ENCODE measurements around the gene TBL3. TPM values are rescaled to one million over a fixed set of nuclear protein-coding genes. Genes with fewer than 3 reads are reported as not detected.
A peak's percentile ranks its signal among the peaks of the same experiment; 100 is the strongest.

The TBL3 gene
- total and polyA plus RNA-seq, 9 of the 15 experiments (the other 6 are each of a cell fraction or from before 2014, with no cell fraction given) = 0.97 to 117 (median 24.5) TPM

DNA sequence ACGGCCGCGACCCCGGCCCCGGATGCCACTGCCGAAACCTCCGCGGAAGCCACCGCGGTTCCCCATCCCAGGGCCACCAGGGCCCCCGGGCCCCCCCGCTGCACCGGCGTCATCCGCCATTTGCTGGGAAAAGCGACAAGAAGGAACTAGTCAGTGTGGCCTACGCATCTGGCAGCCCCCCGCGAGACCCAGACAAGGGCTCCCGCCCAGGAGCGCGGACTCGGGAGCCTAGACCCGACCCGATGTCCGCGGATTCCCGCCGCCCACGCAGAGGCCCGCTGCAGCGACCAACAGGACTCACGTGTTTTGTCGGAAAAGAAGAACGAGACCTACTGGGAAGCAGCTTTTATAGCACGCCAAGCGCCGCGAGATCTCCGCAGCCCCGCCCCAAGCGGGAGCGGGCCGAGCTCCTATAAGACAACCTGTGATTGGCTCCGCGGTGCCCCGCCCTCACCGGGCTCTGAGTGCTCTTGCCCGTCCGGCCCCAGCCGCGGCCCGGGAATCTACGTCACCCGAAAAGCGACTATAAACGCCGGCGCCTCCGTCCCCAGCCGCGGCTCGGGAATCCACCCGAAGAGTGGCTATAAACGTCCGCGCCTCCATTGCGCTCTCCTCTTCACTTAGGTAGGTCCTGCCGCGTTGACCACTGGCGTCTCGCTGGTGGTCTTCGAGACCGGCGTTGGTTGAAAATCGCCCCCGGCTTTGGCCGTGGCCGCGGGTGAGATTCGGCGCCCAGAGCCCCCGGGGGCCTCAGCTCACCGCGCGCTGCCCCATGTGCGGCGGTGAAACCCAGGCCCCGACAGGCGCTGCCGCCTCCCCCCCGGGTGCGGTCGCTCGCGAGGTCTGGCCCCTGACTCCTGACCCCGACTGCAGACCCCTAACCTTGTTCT lies 7.1 kb upstream of the TBL3 start, which contains the start of gene RPS2 (continued):
- TF ChIP-seq, protein P1, sequence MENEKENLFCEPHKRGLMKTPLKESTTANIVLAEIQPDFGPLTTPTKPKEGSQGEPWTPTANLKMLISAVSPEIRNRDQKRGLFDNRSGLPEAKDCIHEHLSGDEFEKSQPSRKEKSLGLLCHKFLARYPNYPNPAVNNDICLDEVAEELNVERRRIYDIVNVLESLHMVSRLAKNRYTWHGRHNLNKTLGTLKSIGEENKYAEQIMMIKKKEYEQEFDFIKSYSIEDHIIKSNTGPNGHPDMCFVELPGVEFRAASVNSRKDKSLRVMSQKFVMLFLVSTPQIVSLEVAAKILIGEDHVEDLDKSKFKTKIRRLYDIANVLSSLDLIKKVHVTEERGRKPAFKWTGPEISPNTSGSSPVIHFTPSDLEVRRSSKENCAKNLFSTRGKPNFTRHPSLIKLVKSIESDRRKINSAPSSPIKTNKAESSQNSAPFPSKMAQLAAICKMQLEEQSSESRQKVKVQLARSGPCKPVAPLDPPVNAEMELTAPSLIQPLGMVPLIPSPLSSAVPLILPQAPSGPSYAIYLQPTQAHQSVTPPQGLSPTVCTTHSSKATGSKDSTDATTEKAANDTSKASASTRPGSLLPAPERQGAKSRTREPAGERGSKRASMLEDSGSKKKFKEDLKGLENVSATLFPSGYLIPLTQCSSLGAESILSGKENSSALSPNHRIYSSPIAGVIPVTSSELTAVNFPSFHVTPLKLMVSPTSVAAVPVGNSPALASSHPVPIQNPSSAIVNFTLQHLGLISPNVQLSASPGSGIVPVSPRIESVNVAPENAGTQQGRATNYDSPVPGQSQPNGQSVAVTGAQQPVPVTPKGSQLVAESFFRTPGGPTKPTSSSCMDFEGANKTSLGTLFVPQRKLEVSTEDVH (IDR thresholded peaks at IDR 0.05; ENCODE audit: low read depth, partially characterized antibody) = peak; percentile 64
- no peak for TF ChIP-seq RAD21 (CRISPR knock-in tag; conservative IDR thresholded peaks at IDR 0.05 in 1 of 2, IDR thresholded peaks at IDR 0.05 in 1 of 2)
- TF ChIP-seq PRMT5 (CRISPR knock-in tag; IDR thresholded peaks at IDR 0.05) = no peak
- TF ChIP-seq, protein P2, sequence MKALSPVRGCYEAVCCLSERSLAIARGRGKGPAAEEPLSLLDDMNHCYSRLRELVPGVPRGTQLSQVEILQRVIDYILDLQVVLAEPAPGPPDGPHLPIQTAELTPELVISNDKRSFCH (CRISPR knock-in tag; IDR thresholded peaks at IDR 0.05) = no peak
- TF ChIP-seq, protein P2 (tag; IDR thresholded peaks at IDR 0.05) = peak; percentile 46; the same call in 1 of the 2 replicates
- TF ChIP-seq JUN (IDR thresholded peaks at IDR 0.05; ENCODE audit: borderline replicate concordance, low read depth, low read length) = peak; percentile 53; the same call in 1 of the 2 replicates
- TF ChIP-seq JUN (CRISPR knock-in tag; IDR thresholded peaks at IDR 0.05; ENCODE audit: borderline replicate concordance) = no peak; the same call in 1 of the 2 replicates
- TF ChIP-seq, protein P3, sequence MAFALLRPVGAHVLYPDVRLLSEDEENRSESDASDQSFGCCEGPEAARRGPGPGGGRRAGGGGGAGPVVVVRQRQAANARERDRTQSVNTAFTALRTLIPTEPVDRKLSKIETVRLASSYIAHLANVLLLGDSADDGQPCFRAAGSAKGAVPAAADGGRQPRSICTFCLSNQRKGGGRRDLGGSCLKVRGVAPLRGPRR (CRISPR knock-in tag; IDR thresholded peaks at IDR 0.05) = no peak
- 0 out of 2 replicates have a peak, but pooled peaks have one; percentile 10 for TF ChIP-seq CBFA2T3 (IDR thresholded peaks at IDR 0.05)
- TF ChIP-seq TFAM (CRISPR knock-in tag; conservative IDR thresholded peaks at IDR 0.05) = no peak
- TF ChIP-seq, protein P4, sequence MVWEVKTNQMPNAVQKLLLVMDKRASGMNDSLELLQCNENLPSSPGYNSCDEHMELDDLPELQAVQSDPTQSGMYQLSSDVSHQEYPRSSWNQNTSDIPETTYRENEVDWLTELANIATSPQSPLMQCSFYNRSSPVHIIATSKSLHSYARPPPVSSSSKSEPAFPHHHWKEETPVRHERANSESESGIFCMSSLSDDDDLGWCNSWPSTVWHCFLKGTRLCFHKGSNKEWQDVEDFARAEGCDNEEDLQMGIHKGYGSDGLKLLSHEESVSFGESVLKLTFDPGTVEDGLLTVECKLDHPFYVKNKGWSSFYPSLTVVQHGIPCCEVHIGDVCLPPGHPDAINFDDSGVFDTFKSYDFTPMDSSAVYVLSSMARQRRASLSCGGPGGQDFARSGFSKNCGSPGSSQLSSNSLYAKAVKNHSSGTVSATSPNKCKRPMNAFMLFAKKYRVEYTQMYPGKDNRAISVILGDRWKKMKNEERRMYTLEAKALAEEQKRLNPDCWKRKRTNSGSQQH (CRISPR knock-in tag; IDR thresholded peaks at IDR 0.05) = peak; percentile 84; the same call in 1 of the 2 replicates
- TF ChIP-seq, protein P5, sequence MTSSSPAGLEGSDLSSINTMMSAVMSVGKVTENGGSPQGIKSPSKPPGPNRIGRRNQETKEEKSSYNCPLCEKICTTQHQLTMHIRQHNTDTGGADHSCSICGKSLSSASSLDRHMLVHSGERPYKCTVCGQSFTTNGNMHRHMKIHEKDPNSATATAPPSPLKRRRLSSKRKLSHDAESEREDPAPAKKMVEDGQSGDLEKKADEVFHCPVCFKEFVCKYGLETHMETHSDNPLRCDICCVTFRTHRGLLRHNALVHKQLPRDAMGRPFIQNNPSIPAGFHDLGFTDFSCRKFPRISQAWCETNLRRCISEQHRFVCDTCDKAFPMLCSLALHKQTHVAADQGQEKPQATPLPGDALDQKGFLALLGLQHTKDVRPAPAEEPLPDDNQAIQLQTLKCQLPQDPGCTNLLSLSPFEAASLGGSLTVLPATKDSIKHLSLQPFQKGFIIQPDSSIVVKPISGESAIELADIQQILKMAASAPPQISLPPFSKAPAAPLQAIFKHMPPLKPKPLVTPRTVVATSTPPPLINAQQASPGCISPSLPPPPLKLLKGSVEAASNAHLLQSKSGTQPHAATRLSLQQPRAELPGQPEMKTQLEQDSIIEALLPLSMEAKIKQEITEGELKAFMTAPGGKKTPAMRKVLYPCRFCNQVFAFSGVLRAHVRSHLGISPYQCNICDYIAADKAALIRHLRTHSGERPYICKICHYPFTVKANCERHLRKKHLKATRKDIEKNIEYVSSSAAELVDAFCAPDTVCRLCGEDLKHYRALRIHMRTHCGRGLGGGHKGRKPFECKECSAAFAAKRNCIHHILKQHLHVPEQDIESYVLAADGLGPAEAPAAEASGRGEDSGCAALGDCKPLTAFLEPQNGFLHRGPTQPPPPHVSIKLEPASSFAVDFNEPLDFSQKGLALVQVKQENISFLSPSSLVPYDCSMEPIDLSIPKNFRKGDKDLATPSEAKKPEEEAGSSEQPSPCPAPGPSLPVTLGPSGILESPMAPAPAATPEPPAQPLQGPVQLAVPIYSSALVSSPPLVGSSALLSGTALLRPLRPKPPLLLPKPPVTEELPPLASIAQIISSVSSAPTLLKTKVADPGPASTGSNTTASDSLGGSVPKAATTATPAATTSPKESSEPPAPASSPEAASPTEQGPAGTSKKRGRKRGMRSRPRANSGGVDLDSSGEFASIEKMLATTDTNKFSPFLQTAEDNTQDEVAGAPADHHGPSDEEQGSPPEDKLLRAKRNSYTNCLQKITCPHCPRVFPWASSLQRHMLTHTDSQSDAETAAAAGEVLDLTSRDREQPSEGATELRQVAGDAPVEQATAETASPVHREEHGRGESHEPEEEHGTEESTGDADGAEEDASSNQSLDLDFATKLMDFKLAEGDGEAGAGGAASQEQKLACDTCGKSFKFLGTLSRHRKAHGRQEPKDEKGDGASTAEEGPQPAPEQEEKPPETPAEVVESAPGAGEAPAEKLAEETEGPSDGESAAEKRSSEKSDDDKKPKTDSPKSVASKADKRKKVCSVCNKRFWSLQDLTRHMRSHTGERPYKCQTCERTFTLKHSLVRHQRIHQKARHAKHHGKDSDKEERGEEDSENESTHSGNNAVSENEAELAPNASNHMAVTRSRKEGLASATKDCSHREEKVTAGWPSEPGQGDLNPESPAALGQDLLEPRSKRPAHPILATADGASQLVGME (CRISPR knock-in tag; IDR thresholded peaks at IDR 0.05) = peak; percentile 78
- TF ChIP-seq FOXP1 (CRISPR knock-in tag; IDR thresholded peaks at IDR 0.05) = peak; percentile 86; the same call in 1 of the 2 replicates
- TF ChIP-seq, protein P6, sequence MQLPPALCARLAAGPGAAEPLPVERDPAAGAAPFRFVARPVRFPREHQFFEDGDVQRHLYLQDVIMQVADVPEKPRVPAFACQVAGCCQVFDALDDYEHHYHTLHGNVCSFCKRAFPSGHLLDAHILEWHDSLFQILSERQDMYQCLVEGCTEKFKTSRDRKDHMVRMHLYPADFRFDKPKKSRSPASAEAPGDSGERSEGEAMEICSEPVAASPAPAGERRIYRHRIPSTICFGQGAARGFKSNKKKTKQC (CRISPR knock-in tag; IDR thresholded peaks at IDR 0.05) = peak; percentile 73; the same call in 1 of the 2 replicates
